Prostate gland (tissue), 2 donors: ENCODE measurements around the gene TAOK1. TPM values are rescaled to one million over a fixed set of nuclear protein-coding genes. Genes with fewer than 3 reads are reported as not detected.

ENCODE experiments used
- DNase-seq: peaks from one replicate; pipeline ENCODE4 v3.0.0-alpha.2; 2019; ENCODE audit warnings: low spot score
- H3K27ac ChIP-seq, 2 donors: fragments of 200-600 bp; sonication (generic); 2 replicates each; pipeline ENCODE4 v1.5.1; 2017 to 2019
- H3K27me3 ChIP-seq: fragments of 200-600 bp; sonication (generic); replicated peaks from 2 replicates; pipeline ENCODE4 v1.5.1; 2019; ENCODE audit not compliant: insufficient read depth
- H3K36me3 ChIP-seq, 2 donors: fragments of 200-600 bp; sonication (generic); 1 replicate in 1 of 2; 2 replicates in 1 of 2; pipeline versions ENCODE4 v1.5.1 to v1.8.1; 2017 to 2019
- H3K4me1 ChIP-seq: fragments of 200-600 bp; sonication (generic); replicated peaks from 2 replicates; pipeline ENCODE4 v1.5.1; 2019
- H3K4me3 ChIP-seq, 2 donors: fragments of 200-600 bp; sonication (generic); 2 replicates each; pipeline ENCODE4 v1.5.1; 2017 to 2019
- H3K9me3 ChIP-seq: fragments of 200-600 bp; sonication (generic); 2 replicates; pipeline ENCODE4 v1.5.1; 2017
- POLR2A ChIP-seq: fragments of 450-650 bp; IDR thresholded peaks from one replicate; pipeline ENCODE4 v1.6.1; 2016; ENCODE audit warnings: antibody characterized with exemption, mild to moderate bottlenecking
- POLR2AphosphoS5 ChIP-seq: sonication (generic); formaldehyde crosslinking; IDR thresholded peaks from one replicate; pipeline ENCODE4 v1.6.1; 2017; ENCODE audit warnings: antibody characterized with exemption
- WGBS: methylation state at CpG from one replicate; pipeline ENCODE4 v1.1.5; 2018; 5-methylcytosine and 5-hydroxymethylcytosine counted together
- intact Hi-C: fragments of 100-400 bp; cut with DNase I; formaldehyde crosslinking; loops from one replicate; pipeline ENCODE4 v1.14.2; 2022
- total RNA-seq, 2 donors: library from RNA; depleted of rRNA; stranded (reverse); fragments of >200 nt; gene quantifications; one replicate each; pipeline ENCODE4 v1.1.0, GENCODE V29; 2016
- TF ChIP-seq, protein P1 (sequence below), 4 experiments: fragments of 200-600 bp in 2 of 4; fragments of 450-650 bp in 2 of 4; sonication (generic) in 2 of 4; IDR thresholded peaks; 1 replicate in 3 of 4; 2 replicates in 1 of 4; pipeline ENCODE4 v1.5.1; 2016 to 2019; ENCODE audit warnings: antibody characterized with exemption in 4 of 4, mild to moderate bottlenecking in 2 of 4, moderate library complexity in 2 of 4

The TAOK1 gene
- total RNA-seq, 2 donors from 2014 or later, result 27.4 to 80.5 TPM

DNA sequence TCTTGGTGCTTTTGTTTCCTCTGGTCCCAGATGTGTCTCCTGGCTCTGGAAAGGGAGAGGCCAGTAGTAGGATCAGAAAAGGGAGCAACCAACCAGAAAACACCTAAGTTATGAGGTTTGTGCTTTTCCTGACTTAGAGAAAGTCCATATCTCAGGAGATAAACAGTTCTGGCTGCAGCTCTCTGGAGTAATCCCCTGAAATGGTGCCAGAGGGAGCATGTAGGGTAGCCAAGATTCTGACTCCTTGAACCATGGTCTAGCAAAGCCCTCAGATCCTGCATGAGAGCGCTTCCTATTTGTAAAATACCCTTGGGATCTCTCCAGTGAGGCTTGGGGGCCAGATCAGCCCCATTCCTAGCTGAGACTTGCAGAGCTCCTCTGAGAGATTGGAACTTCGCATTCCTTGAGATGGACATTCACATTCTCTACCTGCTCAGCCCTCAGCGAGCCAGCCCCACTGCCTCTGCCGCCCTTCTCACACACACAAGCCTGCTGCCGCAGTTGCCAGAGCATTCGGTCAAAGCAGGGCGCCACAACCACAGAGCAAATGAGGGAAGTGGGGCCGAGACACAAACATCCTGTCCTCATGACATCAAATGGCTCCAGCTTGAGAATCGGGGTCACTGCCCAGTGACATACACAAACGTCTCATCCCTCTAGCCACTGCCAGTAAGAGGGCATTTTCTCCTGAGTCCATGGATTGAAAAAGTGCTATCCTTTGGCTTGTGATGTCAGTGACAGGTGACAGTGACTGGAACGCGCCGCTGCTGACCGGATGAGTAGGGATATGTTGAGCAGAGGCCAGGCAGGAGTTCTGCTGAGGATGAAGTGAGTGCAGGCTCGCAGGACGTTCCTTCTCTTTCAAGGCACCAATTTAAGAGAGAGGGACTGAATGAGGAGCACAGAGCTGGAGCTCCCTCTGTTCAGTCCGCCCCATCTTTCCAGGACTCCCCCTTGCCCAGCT, 171.7 kb downstream of the TAOK1 start:
- DNase-seq, result peak; percentile 9
- H3K27ac ChIP-seq, result no peak overlapping the region
- no peak overlapping the region for H3K4me3 ChIP-seq
- no peaks in the 10 kb centered on the region for H3K36me3 ChIP-seq
- H3K27me3 ChIP-seq, result no peaks in the 10 kb centered on the region
- no peaks in the 10 kb centered on the region for H3K4me1 ChIP-seq
- no peaks in the 10 kb centered on the region for H3K9me3 ChIP-seq
- TF ChIP-seq, protein P1, sequence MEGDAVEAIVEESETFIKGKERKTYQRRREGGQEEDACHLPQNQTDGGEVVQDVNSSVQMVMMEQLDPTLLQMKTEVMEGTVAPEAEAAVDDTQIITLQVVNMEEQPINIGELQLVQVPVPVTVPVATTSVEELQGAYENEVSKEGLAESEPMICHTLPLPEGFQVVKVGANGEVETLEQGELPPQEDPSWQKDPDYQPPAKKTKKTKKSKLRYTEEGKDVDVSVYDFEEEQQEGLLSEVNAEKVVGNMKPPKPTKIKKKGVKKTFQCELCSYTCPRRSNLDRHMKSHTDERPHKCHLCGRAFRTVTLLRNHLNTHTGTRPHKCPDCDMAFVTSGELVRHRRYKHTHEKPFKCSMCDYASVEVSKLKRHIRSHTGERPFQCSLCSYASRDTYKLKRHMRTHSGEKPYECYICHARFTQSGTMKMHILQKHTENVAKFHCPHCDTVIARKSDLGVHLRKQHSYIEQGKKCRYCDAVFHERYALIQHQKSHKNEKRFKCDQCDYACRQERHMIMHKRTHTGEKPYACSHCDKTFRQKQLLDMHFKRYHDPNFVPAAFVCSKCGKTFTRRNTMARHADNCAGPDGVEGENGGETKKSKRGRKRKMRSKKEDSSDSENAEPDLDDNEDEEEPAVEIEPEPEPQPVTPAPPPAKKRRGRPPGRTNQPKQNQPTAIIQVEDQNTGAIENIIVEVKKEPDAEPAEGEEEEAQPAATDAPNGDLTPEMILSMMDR (IDR thresholded peaks at IDR 0.05), result no peak
- TF ChIP-seq POLR2AphosphoS5 (no peak), POLR2A (no peak)
- intact Hi-C loops, result no loop called here
- 90% methylated on average over 17 of the region's 17 CpGs for WGBS

GRCh38 chr17:29562615-29563014, 172.5 kb downstream of the TAOK1 start:
- no peaks in the 10 kb centered on the region for H3K4me1 ChIP-seq
- no peak for TF ChIP-seq POLR2AphosphoS5
- intact Hi-C loops, result no loop called here
- no peak for DNase-seq
- no peaks in the 10 kb centered on the region for H3K27me3 ChIP-seq
- WGBS, result 89% methylated on average over 18 of the region's 18 CpGs
- H3K27ac ChIP-seq, result no peak overlapping the region
- no peaks in the 10 kb centered on the region for H3K9me3 ChIP-seq
- no peak overlapping the region for H3K4me3 ChIP-seq
- no peaks in the 10 kb centered on the region for H3K36me3 ChIP-seq

DNA sequence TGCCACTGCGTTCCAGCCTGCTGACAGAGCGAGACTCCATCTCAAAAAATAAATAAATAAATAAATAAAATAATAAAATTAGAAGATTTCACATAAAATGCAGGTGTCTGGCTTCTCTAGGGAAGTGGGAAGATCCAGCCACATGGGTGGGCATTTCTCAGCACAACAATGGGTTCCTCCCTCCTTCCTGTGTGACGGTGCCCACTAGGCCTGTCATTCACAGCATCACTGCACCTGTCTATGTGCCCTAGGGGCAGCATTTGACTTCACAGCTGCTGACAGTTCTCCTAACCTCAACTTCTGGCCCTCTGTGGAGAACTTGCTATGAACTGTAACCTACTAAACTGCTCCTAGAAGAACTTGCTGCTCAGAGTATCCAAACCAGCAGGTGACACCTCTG, 173.7 kb downstream of the TAOK1 start:
- WGBS, result 96% methylated on average over 3 of the region's 3 CpGs
- Histone ChIP-seq H3K36me3 (no peaks in the 10 kb centered on the region), H3K9me3 (no peaks in the 10 kb centered on the region), H3K27me3 (no peaks in the 10 kb centered on the region), H3K27ac (no peak overlapping the region), H3K4me3 (no peak overlapping the region), H3K4me1 (no peaks in the 10 kb centered on the region)
- TF ChIP-seq, protein P1 (IDR thresholded peaks at IDR 0.05), result no peak
- no peak for TF ChIP-seq POLR2AphosphoS5
- TF ChIP-seq POLR2A, result no peak
- DNase-seq, result no peak
- intact Hi-C loops, result no loop called here

DNA sequence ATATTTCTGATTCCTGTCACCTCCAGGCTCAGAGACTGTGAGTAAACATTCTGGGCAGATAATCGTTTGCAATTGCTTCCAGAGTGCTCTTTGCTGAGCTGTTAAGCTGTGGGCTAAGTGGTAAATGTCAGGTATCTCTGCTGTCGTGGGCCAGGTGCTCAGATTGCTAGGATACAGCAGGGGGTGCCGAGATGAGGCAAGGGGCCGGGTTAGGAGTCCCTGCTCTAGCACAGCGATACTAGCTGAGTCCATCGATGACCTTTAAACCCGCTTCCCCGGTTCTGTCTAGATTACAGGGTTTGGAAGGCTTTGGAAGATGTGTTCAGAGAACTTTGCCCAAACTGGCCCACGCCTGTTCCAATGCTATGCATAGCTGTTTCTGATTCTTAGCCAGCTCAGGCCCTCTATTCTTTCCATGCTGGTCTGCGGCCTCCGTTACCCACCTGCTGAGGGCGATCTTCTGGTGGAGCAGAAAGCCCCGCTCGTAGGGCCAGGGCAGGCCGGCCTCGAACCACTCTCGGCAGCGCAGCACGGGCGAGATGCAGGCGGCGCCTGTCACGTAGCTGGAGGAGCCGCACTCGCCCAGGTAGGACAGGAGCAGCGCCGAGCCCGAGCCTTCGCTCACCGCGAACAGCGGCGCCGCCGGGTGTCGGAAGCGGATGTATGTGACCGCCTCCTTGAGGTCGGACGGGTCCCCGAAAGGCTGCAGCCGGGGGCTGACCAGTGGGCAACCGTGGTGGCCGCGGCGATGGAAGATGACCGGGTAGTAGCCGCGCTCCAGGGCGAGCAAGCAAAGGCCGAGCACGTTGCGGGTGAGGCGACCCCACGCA, 175.7 kb downstream of the TAOK1 start:
- H3K27me3 ChIP-seq, result no peaks in the 10 kb centered on the region
- TF ChIP-seq POLR2AphosphoS5, result no peak
- TF ChIP-seq POLR2A, result no peak
- TF ChIP-seq, protein P1 (IDR thresholded peaks at IDR 0.05), result no peak
- H3K27ac ChIP-seq, result peak overlapping the region; percentile 85 to 90
- no peaks in the 10 kb centered on the region for H3K9me3 ChIP-seq
- intact Hi-C loops, result no loop called here
- H3K36me3 ChIP-seq, result no peaks in the 10 kb centered on the region
- peak; percentile 5 for DNase-seq
- H3K4me1 ChIP-seq, result peaks cover 4% of the 10 kb centered on the region
- 32% methylated on average over 55 of the region's 55 CpGs for WGBS
- H3K4me3 ChIP-seq, result peak overlapping the region; percentile 61 to 62
